Measurements from ENCODE around the gene TRIM71.

DNA sequence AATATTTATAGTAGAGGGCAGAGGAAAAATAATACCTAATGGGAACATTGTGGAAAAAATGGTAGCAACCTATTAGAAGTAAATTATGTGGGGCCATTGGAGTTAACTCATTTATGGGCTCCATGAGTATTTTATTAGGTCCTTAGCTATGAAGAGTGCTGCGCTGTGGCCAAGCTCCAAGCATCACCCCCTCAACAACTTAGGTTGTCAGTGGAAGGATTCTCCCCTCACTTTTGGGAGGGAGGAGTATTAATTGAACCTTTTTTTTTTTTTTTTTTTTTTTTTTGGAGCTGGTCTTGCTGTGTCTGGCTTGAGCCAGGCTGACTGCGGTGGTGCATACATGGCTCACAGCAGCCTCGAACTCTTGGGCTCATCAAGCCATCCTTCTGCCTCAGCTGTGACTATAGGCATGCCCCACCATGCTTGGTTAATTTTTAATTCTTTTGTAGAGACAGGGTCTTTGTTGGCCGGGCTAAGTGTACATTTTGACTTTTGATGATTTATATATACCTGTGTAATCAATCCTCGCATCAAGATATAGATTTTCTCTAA is 45.2 kb downstream of the TRIM71 start:
- TF ChIP-seq, protein P1, sequence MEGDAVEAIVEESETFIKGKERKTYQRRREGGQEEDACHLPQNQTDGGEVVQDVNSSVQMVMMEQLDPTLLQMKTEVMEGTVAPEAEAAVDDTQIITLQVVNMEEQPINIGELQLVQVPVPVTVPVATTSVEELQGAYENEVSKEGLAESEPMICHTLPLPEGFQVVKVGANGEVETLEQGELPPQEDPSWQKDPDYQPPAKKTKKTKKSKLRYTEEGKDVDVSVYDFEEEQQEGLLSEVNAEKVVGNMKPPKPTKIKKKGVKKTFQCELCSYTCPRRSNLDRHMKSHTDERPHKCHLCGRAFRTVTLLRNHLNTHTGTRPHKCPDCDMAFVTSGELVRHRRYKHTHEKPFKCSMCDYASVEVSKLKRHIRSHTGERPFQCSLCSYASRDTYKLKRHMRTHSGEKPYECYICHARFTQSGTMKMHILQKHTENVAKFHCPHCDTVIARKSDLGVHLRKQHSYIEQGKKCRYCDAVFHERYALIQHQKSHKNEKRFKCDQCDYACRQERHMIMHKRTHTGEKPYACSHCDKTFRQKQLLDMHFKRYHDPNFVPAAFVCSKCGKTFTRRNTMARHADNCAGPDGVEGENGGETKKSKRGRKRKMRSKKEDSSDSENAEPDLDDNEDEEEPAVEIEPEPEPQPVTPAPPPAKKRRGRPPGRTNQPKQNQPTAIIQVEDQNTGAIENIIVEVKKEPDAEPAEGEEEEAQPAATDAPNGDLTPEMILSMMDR (IDR thresholded peaks at IDR 0.05; ENCODE audit: low read depth, low read length, poor library complexity, severe bottlenecking): no peak
- no peak for TF ChIP-seq EZH2phosphoT487 (IDR thresholded peaks at IDR 0.05; ENCODE audit: borderline replicate concordance, low read length)
